ENCODE measurements around the gene FCN1. TPM values are rescaled to one million over a fixed set of nuclear protein-coding genes. Genes with fewer than 3 reads are reported as not detected.
"Not testable (repeated sequence)": the region's sequence is repeated elsewhere in the genome, so short reads cannot be mapped to it uniquely, and the experiment has no call there.

FCN1 gene
- total RNA-seq, 1 experiment from 2014 or later, result not detected

DNA sequence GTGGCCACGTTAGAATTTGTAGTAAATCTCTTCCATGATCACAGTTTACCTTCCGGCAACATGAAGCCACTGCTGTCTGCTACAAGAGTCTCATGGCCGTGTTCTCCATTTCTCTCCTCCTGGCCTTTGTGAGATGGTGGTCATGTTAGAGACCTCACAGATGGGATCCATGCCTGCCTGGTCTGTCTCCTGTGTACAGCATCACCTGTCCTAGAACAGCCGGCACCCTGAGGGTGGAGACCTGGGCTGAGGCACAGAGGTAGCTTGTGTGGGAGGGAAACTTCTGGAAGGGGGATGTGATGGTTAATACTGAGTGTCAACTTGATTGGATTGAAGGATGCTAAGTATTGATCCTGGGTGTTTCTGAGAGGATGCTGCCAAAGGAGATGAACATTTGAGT lies 40.2 kb downstream of the FCN1 start:
- DNase-seq (ENCODE audit: low spot score), result no peak

DNA sequence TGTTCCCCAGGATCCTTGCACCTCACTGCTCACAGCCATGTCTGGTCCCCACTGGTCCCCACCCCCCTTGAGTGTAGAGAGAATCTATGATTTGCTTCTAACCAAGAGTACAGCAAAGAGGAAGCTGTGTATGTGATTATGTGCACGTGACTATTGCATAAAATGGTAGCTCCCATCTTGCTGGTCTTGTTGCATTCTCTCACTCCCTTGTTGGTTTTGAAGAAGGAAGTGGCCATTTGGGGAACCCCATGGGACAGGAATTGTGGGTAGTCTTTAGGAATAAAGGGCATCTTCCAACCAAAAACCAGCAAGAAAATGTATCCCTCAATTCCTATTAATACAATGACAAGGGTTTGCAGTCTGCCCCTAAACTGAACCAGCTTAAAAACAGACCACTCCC lies 42.3 kb downstream of the FCN1 start:
- no peak for DNase-seq (ENCODE audit: low spot score)

DNA sequence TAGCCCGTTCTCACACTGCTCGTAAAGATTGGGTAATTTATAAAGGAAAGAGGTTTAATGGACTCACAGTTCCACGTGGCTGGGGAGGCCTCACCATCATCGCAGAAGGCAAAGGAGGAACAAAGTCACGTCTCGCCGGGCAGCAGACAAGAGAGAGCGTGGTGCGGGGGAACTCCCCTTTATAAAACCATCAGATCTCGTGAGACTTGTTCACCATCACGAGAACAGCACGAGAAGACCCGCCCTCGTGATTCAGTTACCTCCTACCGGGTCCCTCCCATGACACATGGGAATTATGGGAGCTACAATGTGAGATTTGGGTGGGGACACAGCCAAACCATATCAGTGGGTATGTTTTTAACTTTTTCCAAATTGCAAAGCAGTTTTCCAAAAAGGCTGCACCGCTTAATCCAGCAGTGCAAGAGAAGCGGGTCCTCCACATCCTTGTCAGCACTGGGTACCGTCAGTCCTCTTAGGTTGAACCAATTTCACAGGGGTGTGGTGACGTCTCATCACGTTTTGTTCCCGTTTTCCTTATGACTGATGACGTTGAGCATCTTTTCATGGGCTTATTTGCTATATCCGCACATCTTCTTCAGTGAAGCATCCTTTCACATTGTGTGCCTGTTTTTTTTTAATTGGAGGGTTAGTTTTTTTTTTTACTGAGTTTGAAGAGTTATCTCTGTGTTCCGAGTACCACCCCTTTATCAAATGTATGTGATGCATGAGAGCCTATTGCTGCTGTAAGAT lies 45.1 kb downstream of the FCN1 start:
- DNase-seq (ENCODE audit: low spot score), result no peak

DNA sequence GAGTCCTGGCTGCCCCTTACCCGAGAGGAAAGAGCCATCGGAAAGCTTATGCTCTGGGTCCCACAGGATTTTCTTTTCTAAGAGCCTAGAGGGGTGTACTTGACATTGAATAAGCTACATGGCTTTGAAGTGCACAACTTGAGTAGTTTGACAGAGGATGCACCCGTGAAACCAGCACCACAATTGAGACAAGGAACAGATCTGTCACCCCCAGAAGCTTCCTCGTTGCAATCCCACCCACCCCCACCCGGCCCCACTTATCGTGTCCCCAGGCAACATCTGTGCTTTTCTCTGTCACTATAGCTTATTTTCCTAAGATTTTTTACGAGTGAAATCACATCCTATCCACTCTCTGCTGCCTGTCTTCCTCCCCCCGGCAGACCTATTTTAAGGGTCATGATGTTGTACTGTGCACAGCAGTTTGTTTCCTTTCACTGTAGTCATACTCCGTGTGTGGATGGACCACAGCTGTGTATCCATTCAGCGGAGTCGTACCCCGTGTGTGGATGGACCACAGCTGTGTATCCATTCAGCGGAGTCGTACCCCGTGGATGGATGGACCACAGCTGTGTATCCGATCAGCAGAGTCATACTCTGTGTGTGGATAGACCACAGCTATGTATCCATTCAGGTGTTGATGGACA lies 45.9 kb downstream of the FCN1 start:
- DNase-seq (ENCODE audit: low spot score), result no peak

DNA sequence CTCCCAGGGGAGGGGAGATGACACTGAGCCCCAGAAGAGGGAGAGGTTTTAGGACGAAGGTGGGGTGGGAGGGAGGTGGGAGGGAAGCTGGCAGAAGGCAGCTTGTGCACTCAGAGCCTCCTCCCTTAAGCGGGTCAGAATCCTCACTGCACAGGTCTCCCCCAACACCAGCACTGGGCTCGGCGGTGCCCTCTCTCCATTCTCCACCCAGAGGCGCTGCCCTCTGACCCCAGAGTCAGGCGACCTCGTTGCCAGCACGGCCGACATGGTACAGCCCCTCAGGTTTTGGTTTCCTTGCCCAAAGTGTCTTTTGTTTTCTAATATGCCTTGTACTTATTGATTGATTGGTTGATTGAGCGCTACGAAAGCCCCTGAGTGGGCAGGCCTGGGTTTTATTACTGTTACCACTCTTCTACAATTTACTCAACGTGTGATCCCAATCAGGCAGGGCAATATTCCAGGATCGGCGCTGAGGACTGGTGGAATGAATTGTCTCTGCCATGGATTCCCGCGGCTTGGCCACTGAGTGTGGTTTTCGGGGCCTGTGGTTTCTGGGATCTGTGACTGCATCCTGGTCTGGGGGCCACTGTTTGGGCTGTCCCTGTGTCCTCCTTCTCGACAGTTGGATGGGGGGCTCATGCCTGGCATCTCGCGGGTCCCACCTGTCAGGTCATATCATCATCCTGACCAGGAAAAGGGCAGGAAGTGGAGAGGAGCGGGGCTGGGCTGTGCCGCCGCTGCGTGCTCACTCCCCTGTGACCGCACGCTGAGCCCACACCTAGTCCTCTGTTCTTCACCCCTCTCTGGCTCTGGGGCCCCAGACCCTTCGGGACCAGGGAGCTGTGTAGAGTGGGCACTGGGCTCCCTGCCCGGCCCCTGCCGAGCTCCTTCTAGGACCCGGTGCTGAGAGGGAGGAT lies 46.7 kb downstream of the FCN1 start:
- no peak for DNase-seq (ENCODE audit: low spot score)

DNA sequence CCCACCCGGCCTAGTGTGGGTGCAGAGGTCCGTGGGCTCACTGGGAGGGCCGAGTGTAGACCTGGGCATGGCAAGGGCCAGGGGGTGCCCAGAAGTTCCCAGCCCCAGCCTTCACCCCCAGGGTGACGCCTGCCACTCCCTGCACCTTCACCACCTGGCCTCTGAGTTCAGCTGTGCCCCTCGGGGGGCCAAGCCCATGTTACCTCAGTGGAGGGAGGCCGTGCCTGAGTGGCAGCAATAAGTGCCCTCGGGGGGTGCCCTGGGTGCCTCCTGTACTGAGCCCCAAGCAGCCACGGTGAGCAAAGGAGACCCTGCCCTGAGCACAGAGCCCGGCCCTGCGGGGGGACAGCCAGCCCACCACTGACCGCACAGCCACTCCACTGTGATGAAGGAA lies 47.4 kb downstream of the FCN1 start:
- no peak for DNase-seq (ENCODE audit: low spot score)

DNA sequence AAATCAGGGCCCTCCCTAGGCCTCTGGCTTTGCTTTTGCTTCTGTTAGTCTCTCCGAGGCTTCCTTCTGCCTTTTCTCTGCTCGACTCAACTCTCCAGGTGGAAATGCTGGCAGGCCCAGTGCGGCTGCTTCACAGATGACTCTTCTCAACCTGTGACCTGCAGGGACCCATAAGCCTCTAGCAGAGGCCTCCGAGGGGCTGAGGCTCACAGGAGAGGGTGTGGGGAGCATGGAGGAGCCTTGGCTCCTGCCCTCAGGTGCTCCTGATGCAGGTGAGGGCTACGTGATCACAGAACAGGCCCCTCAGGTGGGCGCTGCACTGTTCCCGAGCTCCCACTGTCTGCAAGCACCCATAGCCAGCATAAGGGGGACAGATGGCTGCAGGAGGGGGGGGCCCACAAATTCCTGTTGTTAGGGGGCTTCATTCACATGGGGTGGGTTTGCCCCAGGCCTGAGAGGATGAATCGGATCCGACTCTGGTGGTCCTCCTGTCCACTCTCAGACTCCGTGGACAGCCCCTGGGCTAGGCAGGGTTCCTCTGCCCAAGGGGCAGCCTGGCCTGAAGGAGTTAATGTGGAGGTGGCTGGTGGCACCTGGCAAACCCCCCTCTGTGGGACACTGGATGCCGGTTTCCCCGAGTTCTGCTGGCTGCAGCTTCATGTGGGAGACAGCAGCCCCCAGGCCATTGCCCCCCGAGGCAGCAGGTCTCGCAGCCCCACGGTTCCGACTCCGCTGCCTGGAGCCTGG lies 48.0 kb downstream of the FCN1 start:
- DNase-seq (ENCODE audit: low spot score), result no peak

DNA sequence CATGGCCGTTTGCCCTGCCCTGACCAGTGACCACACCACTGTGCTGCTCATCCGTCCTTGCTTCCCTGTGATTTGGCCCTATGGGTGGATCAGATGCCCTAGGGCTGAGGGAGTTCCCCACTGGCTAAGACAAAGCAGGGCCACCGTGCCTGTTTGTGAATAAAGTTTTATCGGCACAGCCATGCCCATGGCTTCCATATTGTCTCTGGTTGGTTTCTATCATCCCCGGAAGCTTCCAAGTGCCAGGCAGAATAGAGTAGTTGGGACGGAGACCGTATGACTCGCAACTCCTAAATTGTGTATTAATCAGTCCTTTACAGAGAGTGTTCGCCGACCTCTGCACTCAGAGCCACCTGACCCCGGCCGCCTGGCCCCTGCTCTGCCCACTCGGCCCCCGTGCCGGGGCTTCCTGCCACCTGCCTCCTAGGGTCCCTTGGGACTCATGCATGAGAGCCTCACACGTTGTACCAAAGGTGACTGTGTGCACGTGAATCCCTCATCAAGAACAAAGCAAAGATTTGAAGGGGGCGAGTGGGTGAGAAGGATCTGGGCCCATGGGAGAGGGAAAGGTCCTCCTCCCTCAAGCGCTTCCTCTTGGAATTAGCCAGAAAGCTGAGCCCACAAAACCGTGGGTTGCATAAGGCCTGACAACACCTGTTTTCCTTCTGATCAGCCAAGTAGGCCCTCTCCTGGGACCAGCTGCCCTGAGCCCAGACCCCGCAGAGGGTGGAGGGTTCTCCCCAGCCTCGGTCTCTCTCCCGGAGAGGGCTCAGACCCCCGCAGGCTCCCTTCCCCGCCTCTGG lies 48.8 kb downstream of the FCN1 start:
- no peak for DNase-seq (ENCODE audit: low spot score)

DNA sequence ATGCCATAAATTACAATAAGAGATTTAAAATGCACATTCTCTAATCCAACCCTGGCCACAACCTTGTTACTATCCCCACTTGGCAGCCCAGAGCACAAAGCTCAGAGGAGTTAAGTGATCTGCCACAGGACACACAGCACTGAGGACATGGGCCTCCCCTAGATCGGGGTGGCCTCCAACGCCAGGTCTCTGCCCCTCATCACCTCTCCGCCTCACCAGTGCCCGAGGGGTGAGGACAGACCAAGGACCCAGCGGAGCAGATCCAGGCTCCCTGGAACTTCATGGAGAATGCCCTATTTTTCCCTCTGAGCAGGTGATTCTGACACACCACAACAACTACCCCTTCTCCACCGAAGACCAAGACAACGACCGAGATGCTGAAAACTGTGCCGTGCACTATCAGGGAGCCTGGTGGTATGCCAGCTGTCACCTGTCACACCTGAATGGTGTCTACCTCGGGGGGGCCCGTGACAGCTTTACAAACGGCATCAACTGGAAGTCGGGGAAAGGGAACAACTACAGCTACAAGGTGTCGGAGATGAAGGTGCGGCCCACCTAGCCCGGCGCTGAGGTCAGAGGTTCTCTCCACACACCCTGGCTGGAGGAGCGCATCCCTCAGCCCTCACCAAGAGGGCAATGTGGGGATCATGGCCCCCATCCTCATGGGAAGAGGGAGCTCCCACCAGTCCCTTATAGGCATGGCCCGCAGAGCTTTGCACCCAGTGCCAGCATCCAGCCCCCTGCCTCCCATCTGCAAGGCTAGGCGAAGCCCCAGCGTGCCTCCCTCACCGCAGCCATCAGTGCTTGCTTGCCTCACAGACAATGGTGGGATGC lies 49.6 kb downstream of the FCN1 start:
- DNase-seq (ENCODE audit: low spot score), result no peak

DNA sequence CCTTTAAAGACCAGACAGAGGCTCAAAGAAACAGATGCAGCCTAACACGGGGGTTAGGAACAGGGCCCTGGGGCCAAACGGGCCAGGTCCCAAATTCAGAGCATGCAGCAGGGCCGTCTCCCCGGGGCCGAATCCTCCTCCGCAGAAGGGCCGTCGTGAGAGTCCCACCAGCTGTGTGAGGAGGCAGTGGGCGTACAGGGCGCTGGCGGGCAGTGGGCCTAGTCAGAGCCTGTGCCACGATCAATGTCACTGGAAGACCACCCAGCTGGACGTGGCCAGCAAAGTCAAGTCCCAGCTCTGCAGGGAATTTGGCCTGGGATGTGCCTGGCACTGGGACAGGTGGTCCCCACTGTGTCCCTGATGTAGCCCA lies 52.9 kb downstream of the FCN1 start:
- DNase-seq (ENCODE audit: low spot score), result no peak

DNA sequence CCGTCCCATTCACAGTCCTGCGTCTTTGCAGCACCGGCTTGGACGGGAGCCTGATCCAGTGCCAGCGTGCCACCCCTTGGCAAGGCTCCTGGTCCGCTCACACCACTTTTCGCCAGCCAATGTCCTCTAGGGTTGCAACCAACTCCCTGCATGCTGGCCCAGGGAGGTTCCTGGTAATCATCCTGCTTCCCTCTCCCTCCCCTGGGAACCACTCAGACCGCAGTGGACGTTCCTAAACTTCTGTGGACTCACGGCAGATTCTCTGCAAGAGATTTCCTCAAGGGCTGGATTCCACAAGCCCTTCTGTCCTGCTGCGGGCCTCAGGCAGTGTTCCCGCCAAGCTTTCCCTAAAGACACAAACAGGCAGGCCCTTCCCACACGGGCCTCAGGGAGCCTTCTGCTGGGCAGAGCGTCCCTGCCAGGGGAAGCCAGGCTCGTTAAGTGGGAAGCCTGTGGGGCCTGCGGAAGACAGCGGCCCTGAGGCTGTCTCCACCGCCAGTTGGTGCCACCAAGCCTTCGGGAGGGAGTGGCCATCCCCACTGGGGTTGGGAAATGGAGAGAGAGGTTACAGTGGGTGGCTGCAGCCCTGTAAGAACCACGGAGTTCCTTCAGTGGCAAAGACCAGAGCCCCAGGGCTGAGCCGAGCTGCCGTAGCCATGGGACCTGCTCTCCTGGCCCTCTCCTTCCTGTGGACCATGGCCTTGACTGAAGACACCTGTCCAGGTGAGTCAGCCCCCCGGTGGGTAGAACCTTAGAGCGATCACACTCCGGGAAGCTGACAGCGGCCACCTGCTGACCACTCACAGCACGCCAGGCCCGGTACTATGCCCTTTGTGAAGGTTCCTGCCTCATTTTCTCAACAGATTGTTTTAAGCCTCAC lies 53.5 kb downstream of the FCN1 start:
- DNase-seq (ENCODE audit: low spot score), result no peak

DNA sequence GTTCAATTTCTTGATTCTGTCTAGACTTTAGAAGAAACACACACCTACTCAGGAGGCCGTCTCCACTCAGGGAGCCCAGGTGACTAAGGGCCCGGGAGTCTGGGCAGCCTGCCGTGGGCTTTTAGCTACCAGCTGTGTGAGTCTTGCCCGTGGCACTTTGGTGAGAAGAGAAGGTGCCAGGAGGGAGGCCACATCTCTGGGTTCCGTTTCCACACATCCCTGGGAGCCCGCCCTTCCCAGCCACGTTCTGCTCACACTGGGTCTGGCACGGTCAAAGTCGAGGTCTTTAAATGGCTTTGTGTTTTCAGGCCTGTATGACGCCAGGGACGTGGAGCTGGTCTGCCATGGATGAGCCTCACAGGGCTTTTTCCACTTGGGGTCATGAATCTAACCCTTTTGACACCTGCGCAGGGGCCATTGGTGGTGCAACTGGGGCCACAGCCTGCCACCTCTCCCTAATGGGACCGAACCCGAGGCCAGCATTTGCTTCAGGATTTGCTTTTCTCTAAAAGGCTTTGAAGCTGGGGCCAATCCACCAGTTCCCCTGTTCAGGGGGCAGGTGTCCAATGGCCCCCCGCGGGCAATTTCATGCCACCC lies 54.3 kb downstream of the FCN1 start:
- DNase-seq (ENCODE audit: low spot score), result no peak

DNA sequence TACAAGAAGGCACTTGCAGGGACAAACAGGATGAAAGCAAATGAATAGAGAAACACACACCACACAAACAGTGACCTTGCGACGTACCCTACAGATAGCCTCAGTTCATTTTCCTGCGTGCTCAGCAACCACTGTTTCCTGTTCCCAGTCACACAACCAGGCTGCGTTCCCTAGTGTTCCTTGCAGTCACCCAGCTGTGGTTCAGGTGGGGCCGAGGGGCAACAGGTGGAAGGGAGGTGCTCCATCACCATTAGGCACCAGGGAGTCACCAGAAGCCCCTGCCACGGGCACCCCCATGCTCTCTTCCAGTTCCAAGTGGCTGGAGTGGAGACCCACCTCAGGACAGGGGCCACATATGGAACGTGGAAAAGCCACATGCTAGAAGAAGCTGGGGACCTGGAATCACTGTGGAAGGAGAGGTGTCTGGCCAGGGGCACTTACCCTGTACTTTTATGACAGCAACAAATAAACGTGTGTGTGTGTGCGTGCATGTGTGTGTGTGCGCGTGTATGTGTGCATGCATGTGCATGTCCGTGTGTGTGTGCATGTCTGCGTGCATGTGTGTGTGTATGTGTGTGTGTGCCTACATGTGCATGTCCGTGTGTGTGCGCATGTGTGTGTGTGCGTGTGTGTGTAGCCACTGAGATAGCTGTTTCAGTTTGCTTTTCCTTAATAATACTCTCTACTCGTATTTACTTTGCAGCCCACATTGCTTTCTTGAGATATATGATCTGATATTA lies 55.9 kb downstream of the FCN1 start:
- no peak for DNase-seq (ENCODE audit: low spot score)

DNA sequence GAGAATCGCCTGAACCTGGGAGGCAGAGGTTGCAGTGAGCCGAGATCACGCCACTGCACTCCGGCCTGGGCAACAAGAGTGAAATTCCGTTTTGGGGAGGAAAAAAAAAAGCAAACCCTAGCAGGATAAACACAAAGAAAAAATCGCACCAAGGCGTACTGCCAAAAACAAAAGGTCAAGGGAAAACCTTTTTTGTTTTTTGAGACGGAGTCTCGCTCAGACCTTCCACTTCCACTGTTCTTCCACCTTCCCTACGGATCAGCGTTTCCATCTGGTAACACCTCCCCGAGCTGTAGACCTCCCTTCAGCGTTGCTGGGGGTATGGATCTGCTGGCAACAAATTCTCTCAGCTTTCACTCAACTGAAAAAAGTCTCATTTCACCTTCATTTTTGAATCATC lies 57.2 kb downstream of the FCN1 start:
- no peak for DNase-seq (ENCODE audit: low spot score)

DNA sequence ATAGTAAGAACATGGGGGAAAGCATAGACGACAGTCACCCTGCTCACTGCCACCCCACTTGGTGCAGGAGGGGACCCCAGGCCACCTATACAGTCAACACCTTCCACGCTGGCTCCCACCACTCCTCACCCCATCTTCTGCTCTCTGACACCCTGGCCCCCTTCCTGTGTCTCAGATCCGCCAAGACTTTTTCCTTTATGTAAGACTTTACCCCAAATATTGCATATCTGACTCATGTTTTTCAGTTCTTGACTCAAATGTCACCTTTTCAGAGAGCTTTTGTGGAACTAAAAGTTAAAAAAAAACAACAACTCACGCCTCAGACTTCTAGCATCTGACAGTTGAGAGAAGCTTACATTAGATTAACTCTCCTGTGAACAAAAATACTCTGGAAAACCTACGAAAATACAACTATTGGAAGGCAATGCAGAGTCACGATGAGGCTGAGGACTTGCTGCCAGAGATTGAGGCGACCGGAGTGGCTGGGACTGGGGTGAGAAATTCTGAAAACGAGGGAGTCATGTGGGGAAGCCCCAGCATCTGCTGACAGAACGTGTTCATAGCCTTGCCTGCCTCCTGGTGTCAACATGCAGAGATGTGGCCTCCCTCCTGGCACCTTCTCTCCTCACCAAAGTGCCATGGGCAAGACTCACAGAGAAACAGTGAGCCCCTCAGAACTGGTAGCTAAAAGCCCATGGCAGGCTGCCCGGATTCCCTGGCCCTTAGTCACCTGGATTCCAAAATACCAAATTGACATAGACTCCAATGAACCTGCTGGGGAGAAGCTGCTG lies 59.5 kb downstream of the FCN1 start:
- DNase-seq (ENCODE audit: low spot score), result no peak

DNA sequence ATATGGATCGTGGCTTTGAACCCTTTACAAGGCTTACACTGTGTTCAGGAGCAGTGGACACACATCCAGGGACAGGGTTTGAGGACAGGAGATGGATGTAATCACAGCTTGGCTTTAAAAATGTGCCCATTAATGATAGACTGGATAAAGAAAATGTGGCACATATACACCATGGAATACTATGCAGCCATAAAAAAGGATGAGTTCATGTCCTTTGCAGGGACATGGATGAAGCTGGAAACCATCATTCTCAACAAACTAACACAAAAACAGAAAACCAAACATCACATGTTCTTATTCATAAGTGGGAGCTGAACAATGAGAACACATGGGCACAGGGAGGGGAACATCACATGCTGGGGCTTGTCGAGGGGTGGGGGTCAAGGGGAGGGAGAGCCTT lies 60.3 kb downstream of the FCN1 start:
- not testable (repeated sequence) for DNase-seq (ENCODE audit: low spot score)

DNA sequence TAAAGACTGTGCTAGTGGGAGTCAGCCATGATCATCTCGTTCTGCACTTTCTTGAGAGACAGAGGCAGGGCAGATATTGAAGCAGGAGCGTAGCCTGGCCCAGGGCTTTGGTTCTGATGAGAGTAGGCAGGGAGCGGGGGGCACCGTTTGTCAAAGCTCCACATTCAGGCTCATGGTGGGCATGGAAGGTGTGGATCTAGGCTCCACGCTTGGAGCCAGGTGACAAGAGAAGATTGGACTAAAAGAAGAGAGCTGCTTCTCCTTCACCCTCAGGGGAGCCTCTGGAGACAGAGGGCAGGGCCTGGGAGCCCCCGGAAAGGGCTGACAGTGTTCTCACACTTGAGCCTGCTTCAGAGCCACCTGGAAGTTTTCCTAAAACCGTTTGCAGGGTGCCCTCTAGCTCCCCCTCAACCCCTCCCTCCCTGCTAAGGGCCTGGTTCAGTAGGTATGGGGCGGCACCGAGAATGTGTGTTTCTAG lies 61.8 kb downstream of the FCN1 start:
- no peak for DNase-seq (ENCODE audit: low spot score)

Data from HT-29 (cell line).